SU-DHL-6 (cell line): ENCODE data around the gene FAIM2.

Experiments
- CTCF ChIP-seq: fragments of 200-600 bp; sonication (generic); IDR thresholded peaks from one replicate; pipeline ENCODE4 v1.5.1; 2017; ENCODE audit warnings: antibody characterized with exemption, mild to moderate bottlenecking, low read length, moderate library complexity; ENCODE audit not compliant: insufficient read depth, poor library complexity, severe bottlenecking
- EZH2phosphoT487 ChIP-seq: fragments of 200-600 bp; sonication (generic), shearing (Covaris generic); conservative IDR thresholded peaks from 2 replicates; pipeline ENCODE4 v1.6.1; 2018; ENCODE audit warnings: mild to moderate bottlenecking, antibody characterized with exemption, low read length, moderate library complexity, mixed read lengths

GRCh38 chr12:49922349-49923034, 18.8 kb upstream of the FAIM2 start:
- no peak for TF ChIP-seq CTCF
- TF ChIP-seq EZH2phosphoT487, result no peak
